ENCODE measurements around the gene OCIAD2. TPM values are rescaled to one million over a fixed set of nuclear protein-coding genes. Genes with fewer than 3 reads are reported as not detected.

Gene OCIAD2
- total and polyA plus RNA-seq, 2 of the 4 experiments (the other 2 are of a cell fraction): 16.5 to 21.4 TPM

GRCh38 chr4:48858130-48858529, 48.4 kb downstream of the OCIAD2 start:
- no peak overlapping the region for H2AFZ ChIP-seq (replicated peaks; ENCODE audit: low read length, poor library complexity)

More at GRCh38 chr4:48858130-48858529, 48.4 kb downstream of the OCIAD2 start:
- no peak overlapping the region for H2AK5ac ChIP-seq (ENCODE audit: low read depth, low read length)
- H4K20me1 ChIP-seq (ENCODE audit: insufficient read depth, low read length): no peaks in the 10 kb centered on the region
- no peak overlapping the region for H2BK120ac ChIP-seq (ENCODE audit: low read depth, low read length)
- no peak overlapping the region for H2BK15ac ChIP-seq (ENCODE audit: low read depth, low read length)
- no peak overlapping the region for H4K91ac ChIP-seq (ENCODE audit: insufficient read depth, low read depth, low read length)
- TF ChIP-seq MXI1 (IDR thresholded peaks at IDR 0.05; ENCODE audit: borderline replicate concordance, low read depth, low read length) (no peak), RCOR1 (IDR thresholded peaks at IDR 0.05; ENCODE audit: insufficient replicate concordance, low read length) (no peak), CHD1 (IDR thresholded peaks at IDR 0.05; ENCODE audit: low read depth, low read length) (no peak), USF2 (IDR thresholded peaks at IDR 0.05; ENCODE audit: low read depth, low read length) (no peak), CEBPB (IDR thresholded peaks at IDR 0.05; ENCODE audit: low read depth, low read length) (no peak), MAFK (IDR thresholded peaks at IDR 0.05; ENCODE audit: low read depth, low read length) (no peak), SMC3 (IDR thresholded peaks at IDR 0.05; ENCODE audit: low read depth, low read length) (no peak), NFE2L2 (IDR thresholded peaks at IDR 0.05; ENCODE audit: low read depth, low read length) (no peak), BHLHE40 (IDR thresholded peaks at IDR 0.05; ENCODE audit: low read depth, low read length) (no peak), RFX5 (IDR thresholded peaks at IDR 0.05; ENCODE audit: low read depth, low read length) (no peak), FOS (IDR thresholded peaks at IDR 0.05; ENCODE audit: low read depth, low read length) (no peak)
- H2AK9ac ChIP-seq (replicated peaks; ENCODE audit: low read depth, low read length, poor library complexity): no peak overlapping the region
- H3K56ac ChIP-seq (ENCODE audit: extremely low read depth, insufficient read depth, low read length): no peak overlapping the region
- H3K79me1 ChIP-seq (ENCODE audit: low read depth in 1 of 2, low read length in 2 of 2): 0 out of 4 replicates have a peak, but pooled peaks cover 0 to 7% of the 10 kb centered on the region in 2 experiments
- no peaks in the 10 kb centered on the region for H3K9me3 ChIP-seq (ENCODE audit: control insufficient read depth, insufficient read depth, low read length)
- dilution Hi-C loops (cut with HindIII; ENCODE audit: low sequenced_read_pairs, unreplicated experiment) (no loop called here), in situ Hi-C loops (cut with MboI; ENCODE audit: low sequenced_read_pairs) (no loop called here), intact Hi-C loops (cut with micrococcal nuclease) (no loop called here)
- H3K4me3 ChIP-seq (ENCODE audit: insufficient read depth, low read depth, low read length): no peak overlapping the region
- CTCF ChIA-PET: interaction anchor here (0.6 kb wide), 1 partner anchor 13 kb away, joined by 5 read pairs; no protein-coding TSS in a partner anchor
- peaks cover 15% of the 10 kb centered on the region for H3K36me3 ChIP-seq (ENCODE audit: control insufficient read depth, insufficient read depth, low read length)
- no CpG with 5 or more reads among the region's 7 CpGs for WGBS, 2 experiments (ENCODE audit: extremely low coverage in 2 of 2, insufficient read length in 1 of 2)
- H3K18ac ChIP-seq (ENCODE audit: low read depth, low read length): no peak overlapping the region
- POLR2A ChIA-PET (ENCODE audit: unreplicated experiment): no interaction called here
- no peak overlapping the region for H3K14ac ChIP-seq (replicated peaks; ENCODE audit: low read depth, low read length)
- no peaks in the 10 kb centered on the region for H3K27me3 ChIP-seq (ENCODE audit: control insufficient read depth, insufficient read depth, low read length)
- H3K9me1 ChIP-seq (ENCODE audit: insufficient read depth, low read length): no peaks in the 10 kb centered on the region
- H4K5ac ChIP-seq (ENCODE audit: low read depth, low read length): no peak overlapping the region
- no peak overlapping the region for H3K9ac ChIP-seq (ENCODE audit: low read depth, low read length)
- BruUV-seq (replicated peaks): no TSS peak
- no peak overlapping the region for H2BK20ac ChIP-seq (ENCODE audit: low read depth, low read length)
- no peak for DNase-seq
- no peak overlapping the region for H2BK5ac ChIP-seq (ENCODE audit: low read depth, low read length, poor library complexity, severe bottlenecking)
- H3K27ac ChIP-seq (ENCODE audit: insufficient read depth, low read length): no peak overlapping the region
- H3K4me2 ChIP-seq (ENCODE audit: low read depth, low read length): no peak overlapping the region
- H3K4me1 ChIP-seq (ENCODE audit: control insufficient read depth, insufficient read depth, low read length): no peaks in the 10 kb centered on the region
- H3K23ac ChIP-seq (ENCODE audit: low read depth, low read length): no peak overlapping the region
- no peak for ATAC-seq (ENCODE audit: low read depth)
- H4K8ac ChIP-seq (ENCODE audit: low read depth in 2 of 2, low read length in 2 of 2): no peak overlapping the region
- H3K4ac ChIP-seq (ENCODE audit: low read depth, low read length): no peak overlapping the region
